Peyer's patch (tissue), 4 donors: Measurements from ENCODE around the gene SRD5A3. TPM values are rescaled to one million over a fixed set of nuclear protein-coding genes. Genes with fewer than 3 reads are reported as not detected.

Source experiments
- DNase-seq, 3 donors: peaks; one replicate each; pipeline ENCODE4 v3.0.0-alpha.2; 2017 to 2019
- H3K27ac ChIP-seq, 4 donors: fragments of 200-600 bp; sonication (generic); one replicate each; pipeline ENCODE4 v1.5.1; 2016 to 2019
- H3K27me3 ChIP-seq, 2 donors: fragments of 200-600 bp; sonication (generic); one replicate each; pipeline ENCODE4 v1.5.1; 2019
- H3K36me3 ChIP-seq, 3 donors: fragments of 200-600 bp; sonication (generic); one replicate each; pipeline ENCODE4 v1.5.1; 2016 to 2019
- H3K4me1 ChIP-seq, 4 donors: fragments of 200-600 bp; sonication (generic); one replicate each; pipeline ENCODE4 v1.5.1; 2016 to 2019
- H3K4me3 ChIP-seq, 4 donors: fragments of 200-600 bp; sonication (generic); 1 replicate in 3 of 4; 2 replicates in 1 of 4; pipeline ENCODE4 v1.5.1; 2016 to 2019; ENCODE audit warnings: mild to moderate bottlenecking in 1 of 4
- H3K9me3 ChIP-seq, 4 donors: fragments of 200-600 bp; sonication (generic); one replicate each; pipeline ENCODE4 v1.5.1; 2016 to 2019; ENCODE audit warnings: mild to moderate bottlenecking in 1 of 4
- CTCF ChIP-seq, 6 experiments: fragments of 450-650 bp in 4 of 6; fragments of 200-600 bp in 2 of 6; sonication (generic) in 1 of 6; IDR thresholded peaks; one replicate each; pipeline ENCODE4 v1.5.1; 2017 to 2019; ENCODE audit warnings: antibody characterized with exemption in 6 of 6, mild to moderate bottlenecking in 3 of 6, moderate library complexity in 1 of 6
- POLR2A ChIP-seq, 2 donors: fragments of 450-650 bp; IDR thresholded peaks; one replicate each; pipeline ENCODE4 v1.5.1; 2017; ENCODE audit warnings: antibody characterized with exemption in 2 of 2, mild to moderate bottlenecking in 2 of 2, moderate library complexity in 2 of 2
- total RNA-seq, 4 donors: library from RNA; depleted of rRNA; stranded (reverse); fragments of >200 nt; gene quantifications; one replicate each; pipeline ENCODE4 v1.1.0, GENCODE V29; 2016

Gene SRD5A3
- total RNA-seq, 4 donors from 2014 or later = 1.7 to 19.6 (median 9.4) TPM

- TF ChIP-seq POLR2A (IDR thresholded peaks at IDR 0.05) (no peak), CTCF (IDR thresholded peaks at IDR 0.05) (no peak)
- peaks cover 0 to 37% (median 12%) of the 10 kb centered on the region in 4 donors for H3K4me1 ChIP-seq
- H3K27me3 ChIP-seq = no peaks in the 10 kb centered on the region
- no peak for DNase-seq
- H3K36me3 ChIP-seq = peaks cover 0 to 16% (median 0%) of the 10 kb centered on the region in 3 donors
- no peaks in the 10 kb centered on the region for H3K9me3 ChIP-seq
- no peak overlapping the region for H3K4me3 ChIP-seq
- peak overlapping the region in 1 of 4 donors; percentile 100 for H3K27ac ChIP-seq
Observed at GRCh38 chr4:55399581-55399980, 53.5 kb downstream of the SRD5A3 start.

- no peak for TF ChIP-seq CTCF (IDR thresholded peaks at IDR 0.05)
- no peak for TF ChIP-seq POLR2A (IDR thresholded peaks at IDR 0.05)
- no peaks in the 10 kb centered on the region for H3K27me3 ChIP-seq
- H3K9me3 ChIP-seq = no peaks in the 10 kb centered on the region
- no peak for DNase-seq
- H3K27ac ChIP-seq = no peak overlapping the region
- peaks cover 0 to 13% (median 5%) of the 10 kb centered on the region in 4 donors for H3K4me1 ChIP-seq
- H3K4me3 ChIP-seq = no peak overlapping the region
- peaks cover 0 to 39% (median 0%) of the 10 kb centered on the region in 3 donors for H3K36me3 ChIP-seq
Observed at GRCh38 chr4:55405073-55405472, 59.0 kb downstream of the SRD5A3 start.

- Histone ChIP-seq H3K4me3 (no peak overlapping the region), H3K27ac (no peak overlapping the region), H3K9me3 (no peaks in the 10 kb centered on the region), H3K27me3 (no peaks in the 10 kb centered on the region), H3K36me3 (peaks cover 0 to 36% (median 0%) of the 10 kb centered on the region in 3 donors), H3K4me1 (peaks cover 0 to 10% (median 5%) of the 10 kb centered on the region in 4 donors)
- TF ChIP-seq POLR2A (IDR thresholded peaks at IDR 0.05) = no peak
- TF ChIP-seq CTCF (IDR thresholded peaks at IDR 0.05) = no peak
- DNase-seq = no peak
Observed at GRCh38 chr4:55406545-55406944, 60.5 kb downstream of the SRD5A3 start.

- Histone ChIP-seq H3K27me3 (no peaks in the 10 kb centered on the region), H3K4me1 (peaks cover 0 to 10% (median 5%) of the 10 kb centered on the region in 4 donors), H3K36me3 (peaks cover 0 to 39% (median 0%) of the 10 kb centered on the region in 3 donors), H3K9me3 (no peaks in the 10 kb centered on the region), H3K27ac (no peak overlapping the region), H3K4me3 (no peak overlapping the region)
- TF ChIP-seq POLR2A (IDR thresholded peaks at IDR 0.05) (no peak), CTCF (IDR thresholded peaks at IDR 0.05) (no peak)
- DNase-seq = no peak
Observed at GRCh38 chr4:55407119-55407518, 61.1 kb downstream of the SRD5A3 start.

GRCh38 chr4:55407764-55408163, 61.7 kb downstream of the SRD5A3 start:
- Histone ChIP-seq H3K27ac (no peak overlapping the region), H3K4me1 (peaks cover 0 to 10% (median 5%) of the 10 kb centered on the region in 4 donors), H3K4me3 (no peak overlapping the region), H3K36me3 (peaks cover 0 to 39% (median 0%) of the 10 kb centered on the region in 3 donors), H3K9me3 (no peaks in the 10 kb centered on the region), H3K27me3 (no peaks in the 10 kb centered on the region)
- TF ChIP-seq CTCF (IDR thresholded peaks at IDR 0.05) = no peak
- TF ChIP-seq POLR2A (IDR thresholded peaks at IDR 0.05) = no peak
- DNase-seq = no peak
